Body of pancreas (tissue), 4 donors: ENCODE data around the gene CCND3.

Source experiments
- POLR2A ChIP-seq, 3 donors: fragments of 450-650 bp; IDR thresholded peaks; one replicate each; pipeline ENCODE4 v1.6.1; 2016; ENCODE audit warnings: antibody characterized with exemption in 3 of 3, mild to moderate bottlenecking in 2 of 3
- TF ChIP-seq, protein P1 (sequence below), 7 experiments: fragments of 450-650 bp in 4 of 7; fragments of 200-600 bp in 3 of 7; sonication (generic) in 3 of 7; IDR thresholded peaks; one replicate each; pipeline ENCODE4 v1.5.1; 2016 to 2019; ENCODE audit warnings: antibody characterized with exemption in 7 of 7

DNA sequence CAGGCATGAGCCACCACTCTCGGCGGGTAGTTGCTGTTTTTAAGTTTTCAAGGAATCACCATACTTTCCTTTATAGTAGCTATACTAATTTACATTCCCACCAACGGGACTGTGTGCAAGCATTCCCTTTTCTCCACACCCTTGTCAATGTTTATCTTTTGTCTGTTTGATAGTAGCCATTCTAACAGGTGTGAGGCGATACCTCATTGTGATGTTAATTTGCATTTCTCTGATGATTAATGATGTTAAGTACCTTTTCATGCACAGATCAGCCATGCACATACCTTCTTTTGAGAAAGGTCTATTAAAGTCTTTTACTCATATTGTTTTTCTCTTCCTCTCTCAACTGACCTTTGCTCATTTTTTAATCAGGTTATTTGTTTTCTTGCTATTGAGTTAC is 43.0 kb upstream of the CCND3 start:
- TF ChIP-seq, protein P1, sequence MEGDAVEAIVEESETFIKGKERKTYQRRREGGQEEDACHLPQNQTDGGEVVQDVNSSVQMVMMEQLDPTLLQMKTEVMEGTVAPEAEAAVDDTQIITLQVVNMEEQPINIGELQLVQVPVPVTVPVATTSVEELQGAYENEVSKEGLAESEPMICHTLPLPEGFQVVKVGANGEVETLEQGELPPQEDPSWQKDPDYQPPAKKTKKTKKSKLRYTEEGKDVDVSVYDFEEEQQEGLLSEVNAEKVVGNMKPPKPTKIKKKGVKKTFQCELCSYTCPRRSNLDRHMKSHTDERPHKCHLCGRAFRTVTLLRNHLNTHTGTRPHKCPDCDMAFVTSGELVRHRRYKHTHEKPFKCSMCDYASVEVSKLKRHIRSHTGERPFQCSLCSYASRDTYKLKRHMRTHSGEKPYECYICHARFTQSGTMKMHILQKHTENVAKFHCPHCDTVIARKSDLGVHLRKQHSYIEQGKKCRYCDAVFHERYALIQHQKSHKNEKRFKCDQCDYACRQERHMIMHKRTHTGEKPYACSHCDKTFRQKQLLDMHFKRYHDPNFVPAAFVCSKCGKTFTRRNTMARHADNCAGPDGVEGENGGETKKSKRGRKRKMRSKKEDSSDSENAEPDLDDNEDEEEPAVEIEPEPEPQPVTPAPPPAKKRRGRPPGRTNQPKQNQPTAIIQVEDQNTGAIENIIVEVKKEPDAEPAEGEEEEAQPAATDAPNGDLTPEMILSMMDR (IDR thresholded peaks at IDR 0.05): no peak
- TF ChIP-seq POLR2A (IDR thresholded peaks at IDR 0.05): no peak
